ENCODE data around the gene RASSF3. TPM values are rescaled to one million over a fixed set of nuclear protein-coding genes. Genes with fewer than 3 reads are reported as not detected.
"Not testable (repeated sequence)": the region's sequence is repeated elsewhere in the genome, so short reads cannot be mapped to it uniquely, and the experiment has no call there.

The RASSF3 gene
- total RNA-seq, 2 donors from 2014 or later = 40.3 to 42.4 TPM

DNA sequence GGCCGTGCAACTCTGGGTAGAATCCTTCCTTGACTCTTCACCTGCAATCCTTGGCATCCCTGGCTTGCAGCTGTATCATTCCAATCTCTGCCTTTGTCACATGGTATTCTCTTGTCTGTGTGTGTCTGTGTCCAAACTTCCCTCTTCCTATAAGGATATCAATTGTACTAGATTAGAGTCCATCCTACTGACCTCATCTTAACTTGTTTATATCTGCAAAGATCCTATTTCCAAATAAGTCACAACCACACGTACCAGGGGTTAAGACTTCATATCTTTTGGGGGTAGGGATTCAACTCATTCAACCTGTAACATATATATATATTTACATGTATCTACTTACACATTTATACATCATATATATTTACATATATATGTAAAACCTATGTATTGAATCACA, 29.6 kb upstream of the RASSF3 start:
- DNase-seq = no peak
- Mint-ChIP-seq H3K4me3 (no peak overlapping the region), H3K4me1 (ENCODE audit: low read depth) (peaks cover 25% of the 10 kb centered on the region), H3K27ac (no peak overlapping the region), H3K9me3 (no peaks in the 10 kb centered on the region), H3K36me3 (ENCODE audit: insufficient read depth in 2 of 2) (no peaks in the 10 kb centered on the region), H3K27me3 (ENCODE audit: low read depth) (no peaks in the 10 kb centered on the region)
- ATAC-seq (replicated peaks in 1 of 2) = no peak

DNA sequence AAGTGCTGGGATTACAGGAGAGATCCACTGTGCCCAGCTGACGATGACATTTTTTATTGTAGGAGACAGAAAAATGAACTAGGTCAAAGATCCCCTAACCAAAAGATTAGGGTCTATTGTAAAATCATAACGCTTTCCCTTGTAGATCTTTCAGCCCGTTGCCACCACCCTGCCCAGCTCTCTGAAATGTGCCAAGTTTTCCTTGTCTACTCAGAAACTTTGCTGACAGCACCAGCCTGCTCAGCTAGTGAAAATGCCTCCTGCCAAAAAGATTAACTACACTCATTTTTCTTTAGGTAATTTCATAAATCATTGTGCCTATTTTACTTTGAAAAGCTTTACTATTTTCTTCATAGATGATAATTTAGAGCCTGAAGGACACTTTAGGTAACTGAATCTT, 28.2 kb upstream of the RASSF3 start:
- Mint-ChIP-seq H3K27ac (no peak overlapping the region), H3K36me3 (ENCODE audit: insufficient read depth in 2 of 2) (no peaks in the 10 kb centered on the region), H3K4me3 (no peak overlapping the region), H3K27me3 (ENCODE audit: low read depth) (no peaks in the 10 kb centered on the region), H3K4me1 (ENCODE audit: low read depth) (peaks cover 25% of the 10 kb centered on the region), H3K9me3 (no peaks in the 10 kb centered on the region)
- ATAC-seq (replicated peaks in 1 of 2) = no peak
- no peak for DNase-seq

DNA sequence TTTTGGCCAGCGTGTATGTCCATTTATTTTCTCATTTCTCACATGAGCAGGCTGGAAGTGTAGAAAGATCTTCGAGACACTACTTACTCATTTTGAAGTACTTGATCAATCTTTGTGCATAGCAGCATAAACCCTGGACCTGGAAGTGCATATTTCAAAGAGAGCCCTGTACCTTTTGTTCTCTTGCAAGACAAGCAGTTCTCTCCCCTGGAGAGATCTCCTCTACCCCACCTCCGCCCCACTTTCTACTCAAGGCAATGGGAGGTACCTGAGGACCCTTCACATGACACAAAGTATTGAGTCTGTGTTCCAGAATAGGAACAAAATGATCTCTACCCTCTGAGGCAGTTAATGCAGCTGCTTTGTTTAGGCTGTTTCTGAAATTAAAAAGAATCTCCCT, 27.4 kb upstream of the RASSF3 start:
- Mint-ChIP-seq H3K36me3 (ENCODE audit: insufficient read depth in 2 of 2) (no peaks in the 10 kb centered on the region), H3K4me1 (ENCODE audit: low read depth) (peaks cover 25% of the 10 kb centered on the region), H3K9me3 (no peaks in the 10 kb centered on the region), H3K4me3 (peak overlapping the region; percentile 71 to 76), H3K27ac (peak overlapping the region; percentile 92), H3K27me3 (ENCODE audit: low read depth) (no peaks in the 10 kb centered on the region)
- ATAC-seq (replicated peaks in 1 of 2) = no peak
- DNase-seq = no peak

DNA sequence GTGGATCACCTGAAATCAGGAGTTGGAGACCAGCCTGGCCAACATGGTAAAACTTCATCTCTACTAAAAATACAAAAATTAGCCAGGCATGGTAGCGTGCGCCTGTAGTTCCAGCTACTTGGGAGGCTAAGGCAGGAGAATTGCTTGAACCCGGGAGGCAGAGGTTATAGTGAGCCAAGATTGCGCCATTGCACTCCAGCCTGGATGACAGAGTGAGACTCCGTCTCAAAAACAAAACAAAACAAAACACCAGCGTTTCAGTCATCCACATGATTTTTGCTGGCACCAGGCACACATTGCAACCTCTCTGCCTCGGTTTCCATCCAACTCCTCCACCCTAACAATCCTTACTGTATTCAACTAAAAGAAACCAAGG, 26.9 kb upstream of the RASSF3 start:
- ATAC-seq (replicated peaks in 1 of 2); H3K9me3 Mint-ChIP-seq; DNase-seq; H3K27me3 Mint-ChIP-seq (ENCODE audit: low read depth); H3K36me3 Mint-ChIP-seq (ENCODE audit: insufficient read depth in 2 of 2): not testable (repeated sequence)
- H3K4me3 Mint-ChIP-seq = peak overlapping the region; percentile 71 to 76
- peaks cover 25% of the 10 kb centered on the region for H3K4me1 Mint-ChIP-seq (ENCODE audit: low read depth)
- peak overlapping the region; percentile 92 for H3K27ac Mint-ChIP-seq

DNA sequence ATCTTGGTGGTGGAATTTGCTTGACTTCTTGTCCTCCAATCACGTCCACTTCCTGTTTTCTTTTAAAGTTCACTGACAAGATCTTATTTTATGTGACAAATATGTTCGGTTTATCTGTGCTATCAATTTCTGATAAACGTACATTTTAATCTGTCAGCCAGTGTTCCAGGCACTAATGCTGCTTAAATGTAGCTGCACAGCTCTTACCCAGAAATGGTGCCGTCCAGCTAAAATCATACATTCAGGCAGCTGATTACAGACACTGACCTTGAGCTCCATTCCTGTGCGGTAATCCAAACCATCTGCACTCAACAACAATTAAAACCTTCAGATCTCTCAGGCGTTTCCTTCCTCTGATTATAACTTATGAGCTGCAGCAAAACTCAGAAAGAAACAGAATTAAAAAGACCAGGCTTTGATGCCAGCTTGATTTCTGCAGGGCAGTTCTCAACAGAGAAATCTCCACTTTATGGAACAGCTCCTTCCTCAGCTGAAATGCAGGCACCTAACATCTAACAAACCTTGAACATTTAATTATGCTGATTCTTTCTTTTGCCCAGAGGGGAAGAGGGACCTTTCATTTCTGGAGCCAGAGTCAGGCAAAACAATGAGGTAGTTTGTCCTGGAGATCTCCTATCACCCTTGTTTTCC, 26.4 kb upstream of the RASSF3 start:
- no peak for ATAC-seq (replicated peaks in 1 of 2)
- no peak for DNase-seq
- H3K4me3 Mint-ChIP-seq = peak overlapping the region; percentile 71 to 76
- H3K27me3 Mint-ChIP-seq (ENCODE audit: low read depth) = no peaks in the 10 kb centered on the region
- peaks cover 25% of the 10 kb centered on the region for H3K4me1 Mint-ChIP-seq (ENCODE audit: low read depth)
- no peaks in the 10 kb centered on the region for H3K36me3 Mint-ChIP-seq (ENCODE audit: insufficient read depth in 2 of 2)
- H3K27ac Mint-ChIP-seq = peak overlapping the region; percentile 92
- H3K9me3 Mint-ChIP-seq = no peaks in the 10 kb centered on the region

DNA sequence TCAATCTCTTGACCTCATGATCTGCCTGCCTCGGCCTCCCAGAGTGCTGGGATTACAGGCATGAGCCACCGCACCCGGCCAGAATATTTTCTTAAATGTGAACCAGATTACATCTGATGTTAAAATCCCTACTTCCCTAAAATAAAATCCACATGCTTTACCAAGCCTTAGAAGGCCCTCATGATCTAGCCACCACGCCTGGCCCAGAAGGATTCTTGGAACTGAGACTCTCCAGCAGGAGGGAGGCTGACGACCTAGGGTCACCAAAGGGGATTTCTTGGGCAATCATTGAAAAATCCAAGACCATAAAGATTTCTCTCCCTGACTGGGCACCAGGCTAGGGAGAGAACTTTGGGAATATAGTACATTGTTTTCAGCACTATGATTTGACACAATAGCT, 25.2 kb upstream of the RASSF3 start:
- H3K4me3 Mint-ChIP-seq = no peak overlapping the region
- no peak overlapping the region for H3K27ac Mint-ChIP-seq
- ATAC-seq (replicated peaks in 1 of 2) (no peak), DNase-seq (no peak)
- H3K9me3 Mint-ChIP-seq = no peaks in the 10 kb centered on the region
- H3K36me3 Mint-ChIP-seq (ENCODE audit: insufficient read depth in 2 of 2) = no peaks in the 10 kb centered on the region
- H3K4me1 Mint-ChIP-seq (ENCODE audit: low read depth) = peaks cover 25% of the 10 kb centered on the region
- no peaks in the 10 kb centered on the region for H3K27me3 Mint-ChIP-seq (ENCODE audit: low read depth)

DNA sequence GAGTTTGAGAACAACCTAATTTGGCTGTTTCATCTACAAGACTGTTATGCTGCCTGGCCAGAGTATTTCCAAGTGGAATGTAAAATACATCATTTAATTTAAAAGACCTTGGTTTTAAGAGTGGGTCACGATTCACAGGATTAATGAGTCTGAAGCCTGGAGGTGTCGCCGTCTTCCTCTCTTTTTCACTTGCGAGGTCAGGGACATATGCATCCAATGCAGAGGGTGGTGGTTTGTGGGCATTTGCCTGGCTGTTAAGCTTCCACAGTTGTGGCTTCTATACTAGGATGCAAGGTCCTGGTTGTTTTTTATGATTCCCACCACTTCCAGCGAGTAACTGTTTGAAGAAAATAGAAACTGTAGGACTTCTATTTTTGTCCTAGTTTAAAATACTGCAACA, 22.8 kb upstream of the RASSF3 start:
- DNase-seq (no peak), ATAC-seq (replicated peaks in 1 of 2) (no peak)
- Mint-ChIP-seq H3K4me1 (ENCODE audit: low read depth) (peaks cover 22% of the 10 kb centered on the region), H3K27me3 (ENCODE audit: low read depth) (no peaks in the 10 kb centered on the region), H3K9me3 (no peaks in the 10 kb centered on the region), H3K4me3 (no peak overlapping the region), H3K36me3 (ENCODE audit: insufficient read depth in 2 of 2) (no peaks in the 10 kb centered on the region), H3K27ac (no peak overlapping the region)

DNA sequence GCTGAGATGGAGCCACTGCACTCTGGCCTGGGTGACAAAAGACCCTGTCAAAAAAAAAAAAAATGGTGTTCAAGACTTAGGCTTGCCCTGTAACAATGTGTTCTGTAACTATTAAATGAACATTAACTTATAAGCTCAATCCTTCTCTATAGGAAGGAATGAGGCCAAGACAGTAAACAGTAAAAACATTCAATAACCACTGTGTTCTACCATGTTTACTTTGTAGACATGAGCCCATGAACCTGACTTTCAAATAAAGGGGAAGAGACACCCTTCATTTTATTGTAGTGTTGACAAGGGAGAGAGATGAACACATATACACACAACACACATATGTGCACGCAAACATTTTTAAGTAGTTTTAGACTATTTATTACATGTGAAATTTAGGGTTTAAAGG, 20.1 kb upstream of the RASSF3 start:
- Mint-ChIP-seq H3K9me3 (no peaks in the 10 kb centered on the region), H3K27ac (no peak overlapping the region), H3K27me3 (ENCODE audit: low read depth) (no peaks in the 10 kb centered on the region), H3K36me3 (ENCODE audit: insufficient read depth in 2 of 2) (no peaks in the 10 kb centered on the region), H3K4me3 (no peak overlapping the region), H3K4me1 (ENCODE audit: low read depth) (peaks cover 3% of the 10 kb centered on the region)
- no peak for ATAC-seq (replicated peaks in 1 of 2)
- no peak for DNase-seq

DNA sequence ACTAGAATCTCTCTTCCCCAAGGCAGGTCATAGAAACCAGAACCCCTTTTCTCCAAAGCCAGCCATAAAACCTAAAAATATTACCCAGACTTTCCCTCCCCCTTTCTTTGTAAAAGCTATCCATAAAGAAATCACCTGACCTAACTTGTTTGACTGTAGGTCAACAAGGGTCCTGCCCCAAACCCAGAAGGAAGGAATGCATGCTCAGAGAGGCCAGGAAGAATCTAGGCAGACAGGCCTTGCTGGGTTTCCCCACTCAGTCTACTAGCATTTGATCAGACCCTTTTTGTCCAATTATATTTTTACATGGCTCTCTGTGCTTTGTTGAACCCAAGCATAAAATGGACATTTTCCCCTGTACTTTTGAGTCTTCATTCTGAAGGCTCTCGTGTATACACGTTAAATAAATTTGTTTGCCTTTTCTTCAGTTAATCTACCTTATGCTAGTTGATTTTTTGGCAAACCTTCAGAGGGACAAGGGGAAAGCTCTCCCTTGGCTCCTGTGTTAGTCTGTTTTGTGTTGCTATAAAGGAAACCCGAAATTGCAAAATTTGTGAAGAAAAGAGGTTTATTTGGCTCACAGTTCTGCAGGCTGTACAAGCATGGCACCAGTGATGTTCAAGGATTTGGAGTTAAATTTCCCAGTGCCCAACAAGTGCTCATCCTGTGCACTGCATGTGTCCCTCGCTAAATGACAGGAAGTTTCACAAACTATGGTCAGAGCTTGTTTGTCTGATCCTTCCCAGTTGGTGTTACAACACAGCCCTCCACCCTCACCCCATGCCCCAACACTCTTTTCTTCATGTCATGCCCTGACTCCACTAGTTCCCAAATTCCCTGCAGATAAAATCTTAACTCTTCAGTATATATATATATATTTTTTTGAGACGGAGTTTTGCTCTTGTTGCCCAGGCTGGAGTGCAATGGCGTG, 14.2 kb upstream of the RASSF3 start:
- H3K4me1 Mint-ChIP-seq (ENCODE audit: low read depth) = peaks cover 38% of the 10 kb centered on the region
- no peaks in the 10 kb centered on the region for H3K9me3 Mint-ChIP-seq
- H3K27ac Mint-ChIP-seq = no peak overlapping the region
- no peak overlapping the region for H3K4me3 Mint-ChIP-seq
- DNase-seq (no peak), ATAC-seq (replicated peaks in 1 of 2) (no peak)
- H3K36me3 Mint-ChIP-seq (ENCODE audit: insufficient read depth in 2 of 2) = no peaks in the 10 kb centered on the region
- H3K27me3 Mint-ChIP-seq (ENCODE audit: low read depth) = no peaks in the 10 kb centered on the region

DNA sequence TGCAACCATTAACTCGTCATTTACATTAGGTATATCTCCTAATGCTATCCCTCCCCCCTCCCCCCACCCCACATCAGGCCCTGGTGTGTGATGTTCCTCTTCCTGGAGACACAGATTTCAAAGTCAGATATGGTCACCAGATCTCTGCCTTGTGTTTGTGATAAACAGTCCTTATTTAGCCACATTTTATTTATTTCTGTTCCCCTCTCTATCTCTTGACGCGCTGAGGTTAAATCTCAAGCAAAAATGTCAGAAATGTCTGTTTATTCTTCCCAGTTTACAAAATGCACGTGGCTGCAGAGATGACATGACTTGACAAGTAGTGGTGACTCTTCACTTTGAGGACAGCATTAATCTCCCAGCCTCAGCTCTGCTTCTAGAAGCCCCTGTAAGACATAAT, 11.5 kb upstream of the RASSF3 start:
- Mint-ChIP-seq H3K27me3 (ENCODE audit: low read depth) (no peaks in the 10 kb centered on the region), H3K9me3 (no peaks in the 10 kb centered on the region), H3K4me1 (ENCODE audit: low read depth) (peaks cover 38% of the 10 kb centered on the region), H3K36me3 (ENCODE audit: insufficient read depth in 2 of 2) (no peaks in the 10 kb centered on the region), H3K27ac (no peak overlapping the region), H3K4me3 (peak overlapping the region in 1 of 2 donors; percentile 60)
- no peak for ATAC-seq (replicated peaks in 1 of 2)
- DNase-seq = no peak

DNA sequence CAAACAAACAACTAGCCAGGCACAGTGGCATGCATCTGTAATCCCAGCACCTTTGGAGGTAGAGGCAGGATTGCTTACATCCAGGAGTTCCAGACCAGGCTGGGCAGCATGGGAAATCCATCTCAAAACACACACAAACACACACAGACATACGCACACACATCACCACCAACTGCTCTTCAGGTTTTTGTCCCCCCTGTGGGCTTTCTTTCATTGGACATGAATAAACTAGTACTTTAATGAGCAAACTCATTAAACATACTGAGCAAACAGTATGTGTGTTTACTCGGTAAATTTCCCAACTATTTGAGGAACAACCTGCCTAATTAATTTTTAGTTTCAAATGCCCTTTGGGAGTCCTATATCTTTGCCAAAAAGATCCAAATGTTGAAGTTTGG, 10.1 kb upstream of the RASSF3 start:
- ATAC-seq (replicated peaks in 1 of 2) = no peak
- Mint-ChIP-seq H3K4me1 (ENCODE audit: low read depth) (peaks cover 35% of the 10 kb centered on the region), H3K9me3 (no peaks in the 10 kb centered on the region), H3K4me3 (peak overlapping the region; percentile 62), H3K36me3 (ENCODE audit: insufficient read depth in 2 of 2) (no peaks in the 10 kb centered on the region), H3K27me3 (ENCODE audit: low read depth) (no peaks in the 10 kb centered on the region), H3K27ac (peak overlapping the region; percentile 63)
- DNase-seq = no peak

DNA sequence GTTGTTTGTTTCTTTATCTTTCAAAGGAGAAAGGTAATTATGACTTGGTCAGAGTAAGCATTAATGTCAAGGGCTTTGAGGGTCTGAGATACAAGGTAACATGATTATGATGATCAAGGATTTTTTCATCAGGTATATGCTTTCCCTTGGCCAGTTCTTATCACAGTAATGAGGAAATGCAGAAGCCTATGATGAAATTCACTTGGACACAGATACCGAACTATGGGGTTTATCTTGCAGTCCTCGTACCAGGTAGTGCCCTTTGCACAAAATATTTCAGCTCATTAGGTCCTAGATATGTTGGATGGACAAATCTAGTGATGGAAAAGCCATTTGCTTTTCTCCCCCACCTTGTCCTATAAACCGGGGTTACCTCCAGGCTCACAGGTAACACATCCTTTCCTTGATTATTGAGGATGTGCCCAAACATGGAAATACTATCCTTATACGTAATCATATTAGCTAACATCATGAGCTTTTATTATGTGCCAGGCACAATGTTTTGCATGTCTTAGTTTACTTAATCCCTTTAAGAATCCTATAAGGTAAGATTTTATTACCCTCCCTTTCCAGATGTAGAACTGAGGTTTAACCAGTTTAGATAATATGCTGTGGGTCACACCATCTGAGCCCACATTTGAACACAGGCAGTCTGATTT, 7.0 kb upstream of the RASSF3 start:
- no peak for ATAC-seq (replicated peaks in 1 of 2)
- H3K4me1 Mint-ChIP-seq (ENCODE audit: low read depth) = peaks cover 19% of the 10 kb centered on the region
- H3K9me3 Mint-ChIP-seq = no peaks in the 10 kb centered on the region
- H3K27me3 Mint-ChIP-seq (ENCODE audit: low read depth) = no peaks in the 10 kb centered on the region
- no peak overlapping the region for H3K27ac Mint-ChIP-seq
- H3K4me3 Mint-ChIP-seq = no peak overlapping the region
- H3K36me3 Mint-ChIP-seq (ENCODE audit: insufficient read depth in 2 of 2) = no peaks in the 10 kb centered on the region
- no peak for DNase-seq

DNA sequence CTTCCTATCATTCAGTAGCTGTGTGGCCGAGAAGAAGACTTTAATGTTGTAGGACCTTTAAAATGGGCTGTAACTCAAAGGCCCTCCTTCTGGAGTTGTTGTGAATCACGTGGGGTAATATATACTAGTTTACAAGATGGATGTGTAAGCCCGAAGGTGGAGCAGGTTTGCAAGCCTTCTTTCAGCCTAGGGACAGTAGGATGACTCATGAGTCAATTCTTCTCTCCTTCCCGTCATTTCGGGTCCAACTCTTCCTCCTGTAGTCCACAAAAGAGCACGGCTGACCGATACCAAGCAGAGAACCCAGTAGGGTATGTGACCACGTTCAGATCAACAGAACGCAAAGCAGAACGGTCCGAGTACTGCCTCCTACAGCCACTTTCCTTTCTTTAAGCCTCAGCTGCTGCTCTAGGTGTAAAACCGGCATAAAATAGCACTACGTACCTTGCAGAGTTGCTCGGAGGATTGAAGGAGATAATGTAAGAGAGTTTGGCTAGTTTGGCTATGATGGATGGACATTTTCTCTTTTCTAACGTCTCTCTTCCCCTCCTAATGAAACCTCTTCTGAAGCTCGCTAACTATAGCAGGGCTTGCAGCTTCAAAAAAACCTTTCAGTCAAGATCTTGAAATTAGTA, 1.3 kb upstream of the RASSF3 start:
- no peaks in the 10 kb centered on the region for H3K9me3 Mint-ChIP-seq
- H3K36me3 Mint-ChIP-seq (ENCODE audit: insufficient read depth in 2 of 2) = peaks cover 9% of the 10 kb centered on the region in 2 donors
- peak; percentile 45 to 46 for DNase-seq
- peaks cover 26% of the 10 kb centered on the region for H3K4me1 Mint-ChIP-seq (ENCODE audit: low read depth)
- peak overlapping the region; percentile 93 for H3K27ac Mint-ChIP-seq
- H3K27me3 Mint-ChIP-seq (ENCODE audit: low read depth) = no peaks in the 10 kb centered on the region
- ATAC-seq (replicated peaks in 1 of 2) = peak; percentile 35 to 46
- H3K4me3 Mint-ChIP-seq = peak overlapping the region; percentile 83 to 91
